BLaER1 (cell line): ENCODE results near the gene PRSS36.
A peak's percentile ranks its signal among the peaks of the same experiment; 100 is the strongest.
"Not testable (repeated sequence)": the region's sequence is repeated elsewhere in the genome, so short reads cannot be mapped to it uniquely, and the experiment has no call there.

Experiments used
- H3K27ac ChIP-seq: shearing (Covaris generic); formaldehyde crosslinking; 2 replicates; pipeline ENCODE4 v1.8.1; 2022
- H3K27me3 ChIP-seq: shearing (Covaris generic); formaldehyde crosslinking; 2 replicates; pipeline ENCODE4 v1.8.1; 2022
- H3K36me3 ChIP-seq: shearing (Covaris generic); formaldehyde crosslinking; 2 replicates; pipeline ENCODE4 v1.8.1; 2022
- H3K4me1 ChIP-seq: shearing (Covaris generic); formaldehyde crosslinking; 2 replicates; pipeline ENCODE4 v1.8.1; 2022
- H3K4me2 ChIP-seq: shearing (Covaris generic); formaldehyde crosslinking; 2 replicates; pipeline ENCODE4 v1.8.1; 2022
- H3K4me3 ChIP-seq: shearing (Covaris generic); formaldehyde crosslinking; 2 replicates; pipeline ENCODE4 v1.8.1; 2022
- H3K9ac ChIP-seq: shearing (Covaris generic); formaldehyde crosslinking; 2 replicates; pipeline ENCODE4 v1.8.1; 2022
- H3K9me3 ChIP-seq: shearing (Covaris generic); formaldehyde crosslinking; 2 replicates; pipeline ENCODE4 v1.8.1; 2022
- H4K20me1 ChIP-seq: shearing (Covaris generic); formaldehyde crosslinking; 2 replicates; pipeline ENCODE4 v1.8.1; 2022
- Cebpa-rat ChIP-seq: shearing (Covaris generic); IDR thresholded peaks from 2 replicates; pipeline ENCODE4 v1.8.1; 2022

The PRSS36 gene

GRCh38 chr16:31184888-31185287 is 35.0 kb upstream of the PRSS36 start:
- no peak overlapping the region for H3K4me3 ChIP-seq
- H3K9ac ChIP-seq, result no peak overlapping the region
- no peak overlapping the region; the same call in 1 of the 2 replicates for H3K4me2 ChIP-seq
- peaks cover 44% of the 10 kb centered on the region for H3K4me1 ChIP-seq
- H3K36me3 ChIP-seq, result peaks cover 91% of the 10 kb centered on the region
- peaks cover 98% of the 10 kb centered on the region for H4K20me1 ChIP-seq
- H3K9me3 ChIP-seq, result no peaks in the 10 kb centered on the region
- H3K27me3 ChIP-seq, result no peaks in the 10 kb centered on the region
- no peak overlapping the region for H3K27ac ChIP-seq
- TF ChIP-seq Cebpa-rat, result no peak

- Histone ChIP-seq H3K27me3 (no peaks in the 10 kb centered on the region), H3K4me2 (peak overlapping the region; percentile 95), H3K27ac (no peak overlapping the region), H3K4me3 (no peak overlapping the region), H3K9ac (no peak overlapping the region; the same call in 1 of the 2 replicates), H3K9me3 (no peaks in the 10 kb centered on the region), H3K36me3 (peaks cover 80% of the 10 kb centered on the region), H4K20me1 (peaks cover 87% of the 10 kb centered on the region), H3K4me1 (peaks cover 50% of the 10 kb centered on the region)
- TF ChIP-seq Cebpa-rat, result no peak
Observed at GRCh38 chr16:31183432-31184428, 33.9 kb upstream of the PRSS36 start.

- Histone ChIP-seq H3K9me3 (no peaks in the 10 kb centered on the region), H3K27me3 (no peaks in the 10 kb centered on the region), H4K20me1 (peaks cover 74% of the 10 kb centered on the region), H3K36me3 (peaks cover 66% of the 10 kb centered on the region), H3K27ac (peak overlapping the region; percentile 99; the same call in 1 of the 2 replicates), H3K9ac (peak overlapping the region; percentile 99), H3K4me2 (peak overlapping the region; percentile 95), H3K4me1 (peaks cover 63% of the 10 kb centered on the region), H3K4me3 (peak overlapping the region; percentile 94)
- TF ChIP-seq Cebpa-rat, result no peak
Observed at GRCh38 chr16:31182391-31182790, 32.5 kb upstream of the PRSS36 start.

- Histone ChIP-seq H4K20me1 (peaks cover 62% of the 10 kb centered on the region), H3K9me3 (no peaks in the 10 kb centered on the region), H3K36me3 (peaks cover 55% of the 10 kb centered on the region), H3K4me1 (peaks cover 73% of the 10 kb centered on the region), H3K4me3 (peak overlapping the region; percentile 94), H3K27me3 (no peaks in the 10 kb centered on the region), H3K27ac (peak overlapping the region; percentile 99), H3K4me2 (peak overlapping the region; percentile 95), H3K9ac (peak overlapping the region; percentile 99)
- no peak for TF ChIP-seq Cebpa-rat
Observed at GRCh38 chr16:31181102-31181830, 31.4 kb upstream of the PRSS36 start.

- Histone ChIP-seq H4K20me1 (peaks cover 49% of the 10 kb centered on the region), H3K4me2 (peak within 1 kb of the TSS; percentile 95), H3K9ac (peak within 1 kb of the TSS; percentile 99), H3K27ac (peak within 1 kb of the TSS; percentile 99), H3K9me3 (no peaks in the 10 kb centered on the region), H3K36me3 (peaks cover 41% of the 10 kb centered on the region), H3K4me3 (peak within 1 kb of the TSS; percentile 94), H3K4me1 (peaks cover 61% of the 10 kb centered on the region), H3K27me3 (no peaks in the 10 kb centered on the region)
- no peak for TF ChIP-seq Cebpa-rat
Observed at GRCh38 chr16:31179747-31180459, 30.0 kb upstream of the PRSS36 start, which contains the start of gene FUS. Gene FUS (plus strand): TSS chr16:31180139. CDS start chr16:31180215, 76 bp downstream.

GRCh38 chr16:31179219-31179746 is 29.4 kb upstream of the PRSS36 start:
- no peak for TF ChIP-seq Cebpa-rat
- Histone ChIP-seq H3K4me1 (peaks cover 60% of the 10 kb centered on the region), H3K4me3 (peak overlapping the region; percentile 94), H3K36me3 (peaks cover 35% of the 10 kb centered on the region), H3K9ac (peak overlapping the region; percentile 99), H3K4me2 (peak overlapping the region; percentile 95), H3K9me3 (no peaks in the 10 kb centered on the region), H4K20me1 (peaks cover 42% of the 10 kb centered on the region), H3K27ac (peak overlapping the region; percentile 99), H3K27me3 (no peaks in the 10 kb centered on the region)

GRCh38 chr16:31177136-31177535 is 27.3 kb upstream of the PRSS36 start:
- peaks cover 14% of the 10 kb centered on the region for H3K36me3 ChIP-seq
- H3K9ac ChIP-seq, result no peak overlapping the region
- H3K27ac ChIP-seq, result no peak overlapping the region
- no peaks in the 10 kb centered on the region for H3K27me3 ChIP-seq
- H3K4me3 ChIP-seq, result no peak overlapping the region
- TF ChIP-seq Cebpa-rat, result no peak
- H3K4me1 ChIP-seq, result peaks cover 40% of the 10 kb centered on the region
- H4K20me1 ChIP-seq, result peaks cover 21% of the 10 kb centered on the region
- H3K4me2 ChIP-seq, result peak overlapping the region; percentile 71
- H3K9me3 ChIP-seq, result no peaks in the 10 kb centered on the region

- H3K27me3 ChIP-seq, H3K36me3 ChIP-seq, H3K9me3 ChIP-seq, H3K27ac ChIP-seq, H3K4me2 ChIP-seq, H3K4me1 ChIP-seq, H4K20me1 ChIP-seq, H3K9ac ChIP-seq, H3K4me3 ChIP-seq: not testable (repeated sequence)
Observed at GRCh38 chr16:31170048-31170447, 20.2 kb upstream of the PRSS36 start.

GRCh38 chr16:31168848-31169247 is 19.0 kb upstream of the PRSS36 start:
- no peak for TF ChIP-seq Cebpa-rat
- no peaks in the 10 kb centered on the region for H3K9me3 ChIP-seq
- H3K4me1 ChIP-seq, result no peaks in the 10 kb centered on the region
- H3K36me3 ChIP-seq, result no peaks in the 10 kb centered on the region
- H3K27ac ChIP-seq, result no peak overlapping the region
- H3K4me3 ChIP-seq, result no peak overlapping the region
- no peaks in the 10 kb centered on the region for H4K20me1 ChIP-seq
- H3K9ac ChIP-seq, result no peak overlapping the region
- no peak overlapping the region for H3K4me2 ChIP-seq
- H3K27me3 ChIP-seq, result no peaks in the 10 kb centered on the region
